K562 (cell line): Measurements from ENCODE around the gene IGFALS. TPM values are rescaled to one million over a fixed set of nuclear protein-coding genes. Genes with fewer than 3 reads are reported as not detected.

ENCODE experiments used
- ATAC-seq: fragments of 200-7000 bp; cut with Tn5 transposase; 3 replicates; pipeline ENCODE4 v1.9.1; 2020; ENCODE audit warnings: moderate library complexity
- BruUV-seq: library from RNA; stranded (reverse); fragments of 400-500 nt; replicated peaks from 2 replicates; lab custom pipeline; 2021; lab: Mats Ljungman, UMichigan
- CTCF ChIA-PET: fragments of 300-600 bp; formaldehyde crosslinking; extraction: SDS; loops from one replicate; lab custom pipeline; 2021; ENCODE audit warnings: low intra/inter-chr PET ratio; lab: Yijun Ruan, JAX
- POLR2A ChIA-PET: fragments of 300-600, 350-650 bp; sonication (Branson Sonifier 250); formaldehyde crosslinking; extraction: SDS; loops from one replicate; lab custom pipeline; 2021; ENCODE audit warnings: antibody characterized with exemption, inconsistent platforms; lab: Yijun Ruan, JAX
- DNase-seq, 4 experiments: peaks; one replicate each; pipeline versions ENCODE4 v3.0.0 to v3.0.0-alpha.2; 2011 to 2018; ENCODE audit warnings: low spot score in 3 of 4, mixed read lengths in 3 of 4; ENCODE audit errors: extremely low read depth in 1 of 4
- FAIRE-seq: peaks from 2 replicates; lab custom pipeline; 2011; peaks lifted over from hg19 to GRCh38; lab: Jason Lieb, UNC
- H2AFZ ChIP-seq: 2 replicates; pipeline ENCODE4 v1.6.0; 2011; ENCODE audit warnings: low read depth, low read length, control low read depth, inconsistent platforms
- H3K27ac ChIP-seq: fragments of 200-600 bp; 3 replicates; pipeline ENCODE4 v1.8.0; 2011; ENCODE audit warnings: low read depth, mild to moderate bottlenecking, control low read depth, inconsistent platforms, low read length, moderate library complexity, mixed read lengths; ENCODE audit errors: extremely low read depth
- H3K27me3 ChIP-seq, 2 experiments: fragments of 300-600 bp in 1 of 2; 2 replicates in 1 of 2; 3 replicates in 1 of 2; pipeline versions ENCODE4 v1.6.0 to v1.8.0; 2011; ENCODE audit warnings: inconsistent platforms in 2 of 2, low read length in 2 of 2, mild to moderate bottlenecking in 1 of 2, mixed read lengths in 1 of 2, moderate library complexity in 1 of 2; ENCODE audit not compliant: control insufficient read depth in 2 of 2, insufficient read depth in 2 of 2
- H3K36me3 ChIP-seq: fragments of 300-600 bp; 3 replicates; pipeline ENCODE4 v1.8.0; 2011; ENCODE audit warnings: mild to moderate bottlenecking, low read length, inconsistent platforms; ENCODE audit not compliant: control insufficient read depth, insufficient read depth
- H3K4me1 ChIP-seq, 2 experiments: fragments of 200-600 bp in 1 of 2; replicated peaks in 1 of 2; 2 replicates in 1 of 2; 3 replicates in 1 of 2; pipeline versions ENCODE4 v1.5.1 to v1.8.0; 2011; ENCODE audit warnings: inconsistent platforms in 2 of 2, low read length in 2 of 2, mild to moderate bottlenecking in 1 of 2, mixed read lengths in 1 of 2, moderate library complexity in 1 of 2; ENCODE audit not compliant: control insufficient read depth in 2 of 2, insufficient read depth in 2 of 2
- H3K4me2 ChIP-seq: 2 replicates; pipeline ENCODE4 v1.6.1; 2011; ENCODE audit warnings: low read length, control low read depth, inconsistent platforms, mixed read lengths; ENCODE audit not compliant: insufficient read depth
- H3K4me3 ChIP-seq: fragments of 200-600 bp; sonication (generic), shearing (Covaris generic); 2 replicates; pipeline ENCODE4 v1.5.1; 2016; ENCODE audit warnings: control low read depth, inconsistent platforms
- H3K79me2 ChIP-seq: fragments of 200-600 bp; 3 replicates; pipeline ENCODE4 v1.8.0; 2011; ENCODE audit warnings: low read length, inconsistent platforms; ENCODE audit not compliant: control insufficient read depth, insufficient read depth
- H3K9ac ChIP-seq, 2 experiments: 2 replicates each; pipeline versions ENCODE4 v1.6.0 to v1.6.1; 2011; ENCODE audit warnings: low read depth in 2 of 2, low read length in 2 of 2, control low read depth in 1 of 2, inconsistent platforms in 1 of 2, mild to moderate bottlenecking in 1 of 2, mixed read lengths in 1 of 2; ENCODE audit not compliant: insufficient read depth in 1 of 2
- H3K9me1 ChIP-seq: one replicate; pipeline ENCODE4 v1.6.0; 2011; ENCODE audit warnings: inconsistent platforms, mild to moderate bottlenecking, low read length, moderate library complexity; ENCODE audit not compliant: control insufficient read depth, insufficient read depth
- H3K9me3 ChIP-seq: replicated peaks from 2 replicates; pipeline ENCODE4 v1.5.1; 2011; ENCODE audit warnings: low read depth, low read length, inconsistent platforms; ENCODE audit not compliant: control insufficient read depth, insufficient read depth
- H4K20me1 ChIP-seq: replicated peaks from 2 replicates; pipeline ENCODE4 v1.6.1; 2011; ENCODE audit warnings: low read length, inconsistent platforms, mixed read lengths; ENCODE audit not compliant: control insufficient read depth, insufficient read depth
- ARID2 ChIP-seq: fragments of 450-650 bp; IDR thresholded peaks from 2 replicates; pipeline ENCODE4 v1.6.1; 2017; ENCODE audit warnings: antibody characterized with exemption, mild to moderate bottlenecking
- CAMTA2 ChIP-seq: fragments of 250-450 bp; sonication (Bioruptor Pico); conservative IDR thresholded peaks from 2 replicates; pipeline ENCODE4 v1.5.1; 2022
- MXI1 ChIP-seq: IDR thresholded peaks from 2 replicates; pipeline ENCODE4 v1.6.1; 2011; ENCODE audit warnings: low read depth, mild to moderate bottlenecking, improper control_type of control experiment, low read length
- PHF20 ChIP-seq: fragments of 450-650 bp; IDR thresholded peaks from 2 replicates; pipeline ENCODE4 v1.6.1; 2018; ENCODE audit not compliant: partially characterized antibody
- POLR2A ChIP-seq: fragments of 450-650 bp; conservative IDR thresholded peaks from 2 replicates; pipeline ENCODE4 v1.6.1; 2016
- SAP30 ChIP-seq: fragments of 200-600 bp; sonication (generic); IDR thresholded peaks from 2 replicates; pipeline ENCODE4 v1.6.1; 2012; ENCODE audit warnings: borderline replicate concordance, low read depth, mild to moderate bottlenecking, moderate library complexity, low read length, control low read depth, inconsistent platforms; ENCODE audit not compliant: insufficient read depth, poor library complexity, severe bottlenecking
- SIRT6 ChIP-seq: IDR thresholded peaks from one replicate; pipeline ENCODE4 v1.6.1; 2012; ENCODE audit warnings: low read depth, mild to moderate bottlenecking, control low read depth, inconsistent platforms, low read length, moderate library complexity
- SPI1 ChIP-seq: IDR thresholded peaks from 2 replicates; pipeline ENCODE4 v1.6.1; 2011; ENCODE audit warnings: low read depth, low read length, control low read depth, borderline replicate concordance
- ZNF232 ChIP-seq: sonication (generic); formaldehyde crosslinking; IDR thresholded peaks from 2 replicates; pipeline ENCODE4 v1.8.0; 2022; ENCODE audit warnings: mild to moderate bottlenecking, missing genetic modification reagents
- WGBS: fragments of 100-300 bp; shearing (Covaris generic); methylation state at CpG from one replicate; pipeline ENCODE4 v1.1.6; 2016; ENCODE audit warnings: low coverage, mixed read lengths; ENCODE audit not compliant: insufficient coverage; ENCODE audit errors: missing lambda C conversion rate; 5-methylcytosine and 5-hydroxymethylcytosine counted together
- in situ Hi-C: fragments of 300-500 bp; cut with MboI; formaldehyde crosslinking; loops from 4 replicates; pipeline ENCODE4 v1.15.0; 2018; ENCODE audit warnings: inconsistent platforms, mixed read lengths
- intact Hi-C: fragments of 100-400 bp; cut with micrococcal nuclease; formaldehyde crosslinking; loops from 2 replicates; pipeline ENCODE4 v1.14.2; 2022
- polyA plus RNA-seq, 8 experiments: library from polyadenylated mRNA; depleted of rRNA in 4 of 8; stranded (reverse) in 5 of 8; unstranded in 3 of 8; fragments of >200 nt; fragmentation: Nextera tagmentation in 2 of 8; fragmentation: Illumina TruSeq in 1 of 8; extraction: Ambion mirVana in 2 of 8; extraction: Trizol in 1 of 8; gene quantifications; 2 replicates each; pipeline versions ENCODE4 v1.2.1 to v1.2.3, GENCODE V29; 2011 to 2014; ENCODE audit warnings: inconsistent platforms in 1 of 8, missing spikeins in 1 of 8
- total RNA-seq, 7 experiments: library from RNA; depleted of rRNA in 6 of 7; stranded (reverse); fragments of >200 nt in 6 of 7; fragmentation: Illumina TruSeq in 2 of 7; extraction: Trizol in 2 of 7; gene quantifications; 2 replicates each; pipeline versions ENCODE4 v1.2.1 to v1.2.3, GENCODE V29; 2011 to 2021; ENCODE audit warnings: low replicate concordance in 1 of 7
- TF ChIP-seq, protein P1 (sequence below): fragments of 450-650 bp; IDR thresholded peaks from 2 replicates; pipeline ENCODE4 v1.6.1; 2016; ENCODE audit warnings: borderline replicate concordance
- TF ChIP-seq, protein P2 (sequence below): sonication (generic); formaldehyde crosslinking; IDR thresholded peaks from 2 replicates; pipeline ENCODE4 v1.4.0; 2020; ENCODE audit warnings: mild to moderate bottlenecking, missing genetic modification reagents
- TF ChIP-seq, protein P3 (sequence below), 2 experiments: fragments of 150-350 bp in 1 of 2; IDR thresholded peaks; 2 replicates each; pipeline ENCODE4 v1.6.1; 2012 to 2016; ENCODE audit warnings: low read depth in 2 of 2, low read length in 2 of 2, mild to moderate bottlenecking in 1 of 2, moderate library complexity in 1 of 2

IGFALS gene
- total and polyA plus RNA-seq, 9 of the 15 experiments (the other 6 are each of a cell fraction or from before 2014, with no cell fraction given), result not detected

DNA sequence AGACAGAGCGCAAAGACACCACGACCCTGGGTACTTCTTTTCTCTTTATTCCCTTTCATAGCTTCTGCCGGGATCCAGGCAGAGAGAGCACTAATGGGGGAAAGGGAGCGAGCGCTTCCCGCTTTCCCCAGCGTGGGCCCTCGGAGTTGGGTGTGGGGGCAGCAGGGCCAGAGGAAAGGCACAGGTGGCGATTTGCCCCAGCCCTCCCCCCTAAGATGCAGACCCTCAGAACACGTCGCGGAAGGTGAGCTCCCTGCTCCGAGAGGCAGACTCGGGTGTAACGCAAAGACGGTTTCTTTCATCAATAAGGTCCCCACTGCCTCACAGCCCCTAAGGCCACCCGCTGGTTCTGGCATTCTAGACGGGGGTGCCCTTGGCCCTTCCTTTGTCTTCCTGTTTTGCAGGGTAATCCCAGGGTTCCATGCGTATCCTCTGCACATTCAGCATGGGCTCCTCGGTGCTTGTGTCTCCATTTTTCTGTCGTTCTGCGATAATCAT is 21.6 kb downstream of the IGFALS start:
- Histone ChIP-seq H3K36me3 (peaks cover 69% of the 10 kb centered on the region; the same call in 2 of the 3 replicates), H3K27ac (peak overlapping the region; percentile 96), H3K27me3 (no peaks in the 10 kb centered on the region), H3K9ac (peak overlapping the region; percentile 93 to 95), H4K20me1 (peaks cover 8% of the 10 kb centered on the region; the same call in 1 of the 2 replicates), H3K9me3 (no peaks in the 10 kb centered on the region), H3K4me1 (peaks cover 20 to 97% of the 10 kb centered on the region in 2 experiments; a peak in 4 of 5 replicates), H3K9me1 (peaks cover 2% of the 10 kb centered on the region), H3K79me2 (peaks cover 51% of the 10 kb centered on the region), H2AFZ (no peak overlapping the region; the same call in 1 of the 2 replicates), H3K4me3 (peak overlapping the region; percentile 96), H3K4me2 (peak overlapping the region; percentile 98)
- FAIRE-seq (peak; percentile 64), ATAC-seq (no peak), DNase-seq (no peak)
- BruUV-seq, result TSS peak; percentile 91
- ChIA-PET POLR2A (interaction anchor here (0.6 to 4.3 kb wide), 10 partner anchors 8 to 393 kb away, joined by 3 to 35 read pairs (median 4); partner anchors contain the start of genes FAHD1, HAGH, NUBP2 and RPS2), CTCF (interaction anchor here (2.6 kb wide), 1 partner anchor 158 kb away, joined by 8 read pairs; no protein-coding TSS in a partner anchor)
- in situ Hi-C loops (no loop called here), intact Hi-C loops (no loop called here)
- under 1% methylated on average over 20 of the region's 22 CpGs for WGBS
- 0 out of 2 replicates have a peak, but pooled peaks have one; percentile 14 for TF ChIP-seq SPI1
- TF ChIP-seq POLR2A, result peak; percentile 33; the same call in 1 of the 2 replicates
- 0 out of 2 replicates have a peak, but pooled peaks have one; percentile 81 for TF ChIP-seq ZNF232 (CRISPR knock-in tag)
- TF ChIP-seq, protein P1, sequence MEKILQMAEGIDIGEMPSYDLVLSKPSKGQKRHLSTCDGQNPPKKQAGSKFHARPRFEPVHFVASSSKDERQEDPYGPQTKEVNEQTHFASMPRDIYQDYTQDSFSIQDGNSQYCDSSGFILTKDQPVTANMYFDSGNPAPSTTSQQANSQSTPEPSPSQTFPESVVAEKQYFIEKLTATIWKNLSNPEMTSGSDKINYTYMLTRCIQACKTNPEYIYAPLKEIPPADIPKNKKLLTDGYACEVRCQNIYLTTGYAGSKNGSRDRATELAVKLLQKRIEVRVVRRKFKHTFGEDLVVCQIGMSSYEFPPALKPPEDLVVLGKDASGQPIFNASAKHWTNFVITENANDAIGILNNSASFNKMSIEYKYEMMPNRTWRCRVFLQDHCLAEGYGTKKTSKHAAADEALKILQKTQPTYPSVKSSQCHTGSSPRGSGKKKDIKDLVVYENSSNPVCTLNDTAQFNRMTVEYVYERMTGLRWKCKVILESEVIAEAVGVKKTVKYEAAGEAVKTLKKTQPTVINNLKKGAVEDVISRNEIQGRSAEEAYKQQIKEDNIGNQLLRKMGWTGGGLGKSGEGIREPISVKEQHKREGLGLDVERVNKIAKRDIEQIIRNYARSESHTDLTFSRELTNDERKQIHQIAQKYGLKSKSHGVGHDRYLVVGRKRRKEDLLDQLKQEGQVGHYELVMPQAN, result no peak; the same call in 1 of the 2 replicates
- no peak for TF ChIP-seq ARID2
- TF ChIP-seq MXI1, result 0 out of 2 replicates have a peak, but pooled peaks have one; percentile 17
- TF ChIP-seq SIRT6, result peak; percentile 26
- TF ChIP-seq SAP30, result peak; percentile 35
- TF ChIP-seq, protein P2, sequence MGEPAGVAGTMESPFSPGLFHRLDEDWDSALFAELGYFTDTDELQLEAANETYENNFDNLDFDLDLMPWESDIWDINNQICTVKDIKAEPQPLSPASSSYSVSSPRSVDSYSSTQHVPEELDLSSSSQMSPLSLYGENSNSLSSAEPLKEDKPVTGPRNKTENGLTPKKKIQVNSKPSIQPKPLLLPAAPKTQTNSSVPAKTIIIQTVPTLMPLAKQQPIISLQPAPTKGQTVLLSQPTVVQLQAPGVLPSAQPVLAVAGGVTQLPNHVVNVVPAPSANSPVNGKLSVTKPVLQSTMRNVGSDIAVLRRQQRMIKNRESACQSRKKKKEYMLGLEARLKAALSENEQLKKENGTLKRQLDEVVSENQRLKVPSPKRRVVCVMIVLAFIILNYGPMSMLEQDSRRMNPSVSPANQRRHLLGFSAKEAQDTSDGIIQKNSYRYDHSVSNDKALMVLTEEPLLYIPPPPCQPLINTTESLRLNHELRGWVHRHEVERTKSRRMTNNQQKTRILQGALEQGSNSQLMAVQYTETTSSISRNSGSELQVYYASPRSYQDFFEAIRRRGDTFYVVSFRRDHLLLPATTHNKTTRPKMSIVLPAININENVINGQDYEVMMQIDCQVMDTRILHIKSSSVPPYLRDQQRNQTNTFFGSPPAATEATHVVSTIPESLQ (CRISPR knock-in tag), result no peak
- TF ChIP-seq CAMTA2 (CRISPR knock-in tag), result no peak
- peak; percentile 7 for TF ChIP-seq PHF20
- TF ChIP-seq, protein P3, sequence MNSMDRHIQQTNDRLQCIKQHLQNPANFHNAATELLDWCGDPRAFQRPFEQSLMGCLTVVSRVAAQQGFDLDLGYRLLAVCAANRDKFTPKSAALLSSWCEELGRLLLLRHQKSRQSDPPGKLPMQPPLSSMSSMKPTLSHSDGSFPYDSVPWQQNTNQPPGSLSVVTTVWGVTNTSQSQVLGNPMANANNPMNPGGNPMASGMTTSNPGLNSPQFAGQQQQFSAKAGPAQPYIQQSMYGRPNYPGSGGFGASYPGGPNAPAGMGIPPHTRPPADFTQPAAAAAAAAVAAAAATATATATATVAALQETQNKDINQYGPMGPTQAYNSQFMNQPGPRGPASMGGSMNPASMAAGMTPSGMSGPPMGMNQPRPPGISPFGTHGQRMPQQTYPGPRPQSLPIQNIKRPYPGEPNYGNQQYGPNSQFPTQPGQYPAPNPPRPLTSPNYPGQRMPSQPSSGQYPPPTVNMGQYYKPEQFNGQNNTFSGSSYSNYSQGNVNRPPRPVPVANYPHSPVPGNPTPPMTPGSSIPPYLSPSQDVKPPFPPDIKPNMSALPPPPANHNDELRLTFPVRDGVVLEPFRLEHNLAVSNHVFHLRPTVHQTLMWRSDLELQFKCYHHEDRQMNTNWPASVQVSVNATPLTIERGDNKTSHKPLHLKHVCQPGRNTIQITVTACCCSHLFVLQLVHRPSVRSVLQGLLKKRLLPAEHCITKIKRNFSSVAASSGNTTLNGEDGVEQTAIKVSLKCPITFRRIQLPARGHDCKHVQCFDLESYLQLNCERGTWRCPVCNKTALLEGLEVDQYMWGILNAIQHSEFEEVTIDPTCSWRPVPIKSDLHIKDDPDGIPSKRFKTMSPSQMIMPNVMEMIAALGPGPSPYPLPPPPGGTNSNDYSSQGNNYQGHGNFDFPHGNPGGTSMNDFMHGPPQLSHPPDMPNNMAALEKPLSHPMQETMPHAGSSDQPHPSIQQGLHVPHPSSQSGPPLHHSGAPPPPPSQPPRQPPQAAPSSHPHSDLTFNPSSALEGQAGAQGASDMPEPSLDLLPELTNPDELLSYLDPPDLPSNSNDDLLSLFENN (IDR thresholded peaks at IDR 0.05; ENCODE audit: low read depth in 2 of 2, low read length in 2 of 2), result no peak
